GM21717 (cell line): Measurements from ENCODE around the gene SNX13.

ENCODE experiments used
- ATAC-seq: cut with Tn5 transposase; IDR thresholded peaks from one replicate; pipeline ENCODE4 v1.9.1; 2021; ENCODE audit warnings: mild to moderate bottlenecking, moderate library complexity; ENCODE audit not compliant: unreplicated experiment

SNX13 gene

DNA sequence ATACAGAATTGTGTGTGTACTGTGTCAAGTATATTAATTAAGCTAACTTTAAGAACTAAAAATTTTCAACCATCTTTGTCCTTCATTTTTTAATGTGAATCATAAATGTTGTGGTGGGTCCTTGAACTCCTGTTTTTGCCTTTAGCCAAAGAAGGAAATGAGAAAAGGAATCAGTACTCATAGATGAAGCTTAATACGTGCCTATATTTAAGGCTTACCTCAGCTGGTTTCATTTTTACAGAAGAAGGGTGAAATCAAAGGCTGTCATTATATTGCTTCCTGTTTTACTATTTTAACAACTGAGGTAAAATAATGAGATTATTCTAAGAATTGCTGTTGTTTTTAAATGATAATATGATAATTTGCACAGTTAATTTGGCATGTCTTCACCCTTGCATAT, 6.3 kb upstream of the SNX13 start:
- peak; percentile 91 for ATAC-seq

DNA sequence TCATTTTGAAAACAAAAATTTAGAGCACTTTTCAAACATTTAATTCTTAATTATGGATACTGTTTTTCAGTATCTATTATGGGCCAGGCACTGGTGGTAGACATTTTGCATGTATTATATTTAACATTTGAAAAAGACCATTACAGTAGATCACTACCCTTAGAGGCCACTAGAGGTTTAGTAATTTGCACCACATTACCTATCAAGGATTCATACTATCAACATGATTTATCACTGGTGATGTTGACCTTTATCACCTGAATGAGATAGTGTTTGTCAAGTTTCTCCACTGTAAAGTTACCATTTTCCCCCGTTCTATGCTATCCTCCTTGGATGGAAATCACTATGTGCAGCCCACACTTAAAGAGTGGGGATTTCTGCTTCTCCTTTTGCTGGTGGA, 4.4 kb upstream of the SNX13 start:
- ATAC-seq, result no peak

DNA sequence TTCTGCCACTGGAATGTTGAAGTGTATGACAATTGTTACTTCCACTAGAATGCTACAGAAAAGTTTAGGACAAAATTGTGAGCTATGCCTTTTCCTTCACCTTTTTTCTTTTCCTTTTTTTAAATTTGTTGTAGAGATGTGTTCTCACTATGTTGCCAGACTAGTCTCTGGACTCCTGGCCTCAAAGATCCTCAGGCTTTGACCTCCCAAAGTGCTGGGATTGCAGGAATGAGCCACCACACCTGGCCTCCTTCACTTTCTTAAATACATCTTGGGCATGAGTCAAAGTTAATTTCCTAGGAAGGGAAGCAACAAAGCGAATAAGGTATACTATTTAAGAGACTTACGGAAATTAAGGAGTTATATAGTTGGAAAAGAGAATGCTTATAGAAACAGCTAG, 2.7 kb upstream of the SNX13 start:
- no peak for ATAC-seq

DNA sequence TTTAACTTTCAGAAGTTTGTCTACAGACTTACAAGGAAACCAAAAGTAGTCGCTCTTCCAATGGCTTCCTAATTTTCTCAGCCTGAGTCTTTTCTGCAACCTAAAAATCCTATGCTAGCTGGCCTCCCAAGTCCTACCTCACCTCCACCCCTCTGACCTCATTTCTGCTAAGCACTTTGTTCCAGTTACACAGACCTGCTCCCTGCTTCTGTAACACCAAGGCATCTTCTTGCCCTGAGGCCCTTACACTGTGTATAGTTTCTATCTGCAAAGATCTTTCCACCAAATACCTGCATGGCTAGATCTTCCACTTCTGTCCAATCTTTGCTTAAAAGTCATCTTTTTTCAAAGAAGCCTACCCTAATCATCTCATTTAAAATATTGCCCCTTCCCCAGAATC, 1.9 kb upstream of the SNX13 start:
- ATAC-seq, result no peak

DNA sequence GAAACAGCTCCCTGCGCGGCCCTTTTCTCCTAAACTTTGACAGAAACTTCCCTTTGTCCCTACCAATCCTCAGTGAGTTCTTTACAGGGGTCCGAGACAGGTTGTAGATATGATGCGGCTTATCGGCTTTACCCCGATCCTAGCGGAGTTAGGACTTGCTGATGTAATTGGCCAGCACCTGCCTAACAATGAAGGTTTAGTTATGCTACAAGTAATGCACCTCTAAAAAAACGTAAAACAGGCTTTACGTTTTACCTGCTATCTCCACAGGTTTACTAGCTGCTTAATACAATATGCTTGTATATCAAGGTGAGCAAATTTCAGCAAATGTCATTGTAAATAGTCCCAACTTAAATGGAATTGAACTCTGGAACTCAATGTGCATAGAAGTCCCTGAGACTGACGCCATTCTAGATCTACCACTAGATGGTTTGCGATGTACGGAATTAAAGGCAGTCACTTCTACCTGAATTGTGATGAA, 697 bp upstream of the SNX13 start:
- ATAC-seq, result no peak

DNA sequence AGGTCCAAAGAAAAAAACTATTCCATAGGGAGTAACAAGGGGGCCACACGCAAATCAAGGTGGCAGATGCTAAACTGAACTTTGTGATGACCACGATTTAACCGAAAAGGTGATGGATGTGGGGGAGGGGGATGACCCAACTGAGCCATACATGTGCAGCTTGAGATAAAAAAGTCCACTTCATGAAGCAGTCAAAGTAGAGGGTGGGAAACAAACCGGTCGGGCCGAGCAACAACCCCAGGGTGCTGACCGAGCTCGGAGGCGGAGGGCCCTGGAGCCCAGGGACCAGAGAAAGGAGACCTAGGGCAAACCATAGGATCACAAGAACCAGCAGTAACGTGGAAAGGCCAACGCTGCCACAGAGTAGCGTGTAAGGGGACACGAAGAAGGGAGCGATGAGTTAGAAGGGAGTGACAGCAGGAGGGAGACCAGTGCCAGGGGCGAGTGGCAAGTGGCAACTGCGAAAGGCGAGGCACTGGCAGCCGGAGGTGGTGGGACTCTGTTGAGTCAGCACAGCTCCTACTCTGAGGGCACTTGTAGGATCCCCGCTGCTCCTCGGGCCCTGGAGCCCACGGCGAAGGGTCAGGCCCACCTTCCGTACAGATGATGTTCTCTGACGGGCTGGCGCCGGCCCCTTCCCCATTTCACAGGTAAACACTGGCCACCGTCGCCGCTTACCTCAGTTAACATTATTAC, 540 bp downstream of the SNX13 start:
- ATAC-seq, result peak; percentile 42

DNA sequence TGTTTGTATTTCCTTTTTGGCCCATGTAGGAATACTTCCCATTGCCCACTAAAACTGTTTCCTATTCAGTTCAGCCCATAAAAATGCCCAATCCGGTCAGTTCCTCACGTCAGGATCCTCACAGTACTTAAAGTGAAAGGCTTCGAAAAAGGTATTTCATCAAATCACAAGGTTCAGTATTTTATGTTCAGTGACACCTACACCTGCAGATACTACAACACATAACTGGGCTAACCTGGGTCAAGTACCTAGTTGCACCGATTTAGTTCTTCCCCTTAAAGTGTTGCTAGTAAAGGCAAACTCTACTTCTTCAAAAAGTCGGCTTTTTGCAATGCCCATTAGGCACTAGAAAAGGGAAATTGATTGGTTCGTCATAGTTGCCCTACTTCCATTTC, 1.1 kb downstream of the SNX13 start:
- no peak for ATAC-seq

DNA sequence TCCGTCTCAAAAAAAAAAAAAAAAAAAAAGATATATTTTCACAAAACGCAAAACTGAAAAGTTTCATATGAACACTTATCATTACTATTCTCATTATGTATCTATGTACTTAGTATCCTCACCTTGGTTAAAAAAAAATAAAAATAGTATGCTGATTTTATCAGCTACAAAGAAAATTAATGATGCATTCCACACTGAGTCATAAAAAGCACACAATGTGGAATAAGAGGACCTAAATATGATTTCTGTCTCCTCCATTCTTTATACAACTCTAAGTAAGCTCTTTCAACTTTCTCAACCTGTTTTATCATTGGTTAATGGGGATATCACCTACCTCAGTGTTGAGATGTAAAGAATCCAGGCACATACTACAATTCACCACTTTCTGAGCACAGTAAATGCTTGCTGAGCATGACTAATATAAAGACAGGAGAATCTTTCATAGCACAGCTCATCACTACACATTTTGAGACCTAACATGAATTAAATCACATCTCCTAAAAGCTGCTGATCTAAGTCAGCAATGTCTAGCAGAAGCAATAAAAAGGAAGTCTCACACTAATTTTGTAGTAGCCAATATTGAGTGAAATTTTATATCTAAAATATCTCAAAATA, 2.7 kb downstream of the SNX13 start:
- ATAC-seq, result no peak

DNA sequence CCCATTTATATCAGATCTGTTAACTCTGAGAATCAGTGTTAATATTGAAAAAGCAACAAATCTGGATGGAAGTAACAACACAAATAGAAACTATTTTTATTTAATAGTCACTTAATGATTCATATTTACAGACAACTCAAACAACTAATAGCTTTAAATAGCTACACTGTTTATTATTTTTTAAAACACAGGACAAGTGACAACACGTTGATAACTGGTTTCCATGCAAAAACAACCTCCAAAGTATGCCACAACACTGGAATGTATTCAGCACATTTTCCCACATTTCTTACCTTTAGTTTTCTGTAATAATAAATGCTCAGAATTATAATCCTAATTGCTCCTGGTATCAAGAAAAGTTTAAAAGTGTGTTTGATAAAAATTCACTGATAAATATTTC, 4.0 kb downstream of the SNX13 start:
- ATAC-seq, result no peak

DNA sequence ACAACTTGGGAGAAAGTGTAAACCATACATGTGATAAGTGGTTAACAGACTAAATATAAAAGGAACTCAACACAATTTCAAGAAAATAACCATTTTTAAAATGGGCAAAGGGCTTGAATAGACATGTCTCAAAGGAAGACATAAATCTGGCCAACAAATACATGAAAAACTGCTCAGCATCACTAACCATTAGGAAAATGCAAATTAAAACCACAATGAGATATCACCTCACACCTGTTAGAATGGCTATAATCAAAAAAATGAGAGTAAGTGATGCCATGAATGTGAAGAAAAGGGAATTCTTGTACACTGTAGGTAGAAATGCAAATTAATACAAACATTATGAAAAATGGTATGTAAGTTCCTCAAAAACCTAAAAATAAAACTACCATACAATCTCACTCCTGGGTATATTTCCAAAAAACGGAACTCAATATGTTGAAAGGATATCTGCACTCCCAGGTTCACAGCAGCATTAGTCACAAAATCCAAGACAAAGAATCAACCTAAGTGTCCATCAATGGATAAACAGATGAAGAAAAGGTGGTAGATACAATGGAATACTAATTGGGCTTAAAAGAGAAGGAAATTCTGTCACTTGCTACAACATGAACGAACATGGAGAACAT, 5.6 kb downstream of the SNX13 start:
- ATAC-seq, result no peak

DNA sequence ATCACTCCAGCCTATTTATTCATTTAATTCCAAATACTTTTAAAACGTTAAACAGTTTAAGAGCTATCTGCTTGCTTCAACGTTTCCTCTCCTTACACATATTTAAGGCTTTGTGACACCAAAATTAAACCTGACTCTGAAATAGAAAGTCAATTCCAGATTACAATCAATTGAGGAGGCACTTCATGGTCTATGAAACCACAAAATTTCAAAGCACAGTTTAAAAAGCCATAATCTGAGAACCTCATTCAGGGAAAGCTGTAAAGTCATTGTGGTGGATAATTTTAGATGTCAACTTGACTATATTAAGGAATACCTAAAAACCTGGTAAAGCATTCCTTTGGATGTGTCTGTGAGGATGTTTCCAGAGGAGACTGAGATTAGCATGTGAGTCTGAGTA, 6.2 kb downstream of the SNX13 start:
- ATAC-seq, result no peak

DNA sequence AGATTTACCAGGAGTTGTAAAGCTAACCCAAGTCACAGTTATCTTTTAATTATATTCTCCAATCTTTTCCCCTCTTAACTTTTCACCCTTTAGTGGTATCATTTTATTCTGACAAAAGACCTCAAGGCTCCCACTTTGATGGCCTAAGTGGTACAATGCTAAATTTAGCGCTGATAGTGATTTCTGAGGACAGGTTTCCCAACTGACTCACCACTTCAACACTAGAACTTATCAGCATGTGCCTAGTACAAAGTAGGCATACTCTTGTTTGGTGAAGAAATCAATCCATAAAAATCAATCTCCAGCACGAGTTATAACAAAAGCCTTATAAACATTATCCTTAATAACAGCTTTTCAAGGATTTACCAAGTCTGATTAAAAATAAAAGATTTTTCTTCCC, 7.5 kb downstream of the SNX13 start:
- no peak for ATAC-seq

DNA sequence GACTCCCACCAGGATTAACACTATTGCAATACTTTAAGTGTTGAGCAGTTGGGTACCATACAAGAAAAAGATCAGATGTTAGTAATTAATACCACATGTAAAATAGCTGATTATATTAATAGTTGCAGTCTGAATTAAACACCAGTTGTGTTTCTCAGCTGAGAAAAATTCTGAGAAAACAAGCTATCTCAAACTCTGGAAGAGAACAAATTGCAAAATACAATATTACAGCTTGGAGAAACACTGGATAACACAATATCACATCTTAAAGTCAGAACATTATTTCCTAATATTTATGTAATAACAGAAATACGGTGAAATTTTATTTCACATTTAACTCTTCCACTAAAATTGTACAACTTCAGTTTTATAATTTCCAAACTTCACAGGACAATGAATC, 9.2 kb downstream of the SNX13 start:
- no peak for ATAC-seq

DNA sequence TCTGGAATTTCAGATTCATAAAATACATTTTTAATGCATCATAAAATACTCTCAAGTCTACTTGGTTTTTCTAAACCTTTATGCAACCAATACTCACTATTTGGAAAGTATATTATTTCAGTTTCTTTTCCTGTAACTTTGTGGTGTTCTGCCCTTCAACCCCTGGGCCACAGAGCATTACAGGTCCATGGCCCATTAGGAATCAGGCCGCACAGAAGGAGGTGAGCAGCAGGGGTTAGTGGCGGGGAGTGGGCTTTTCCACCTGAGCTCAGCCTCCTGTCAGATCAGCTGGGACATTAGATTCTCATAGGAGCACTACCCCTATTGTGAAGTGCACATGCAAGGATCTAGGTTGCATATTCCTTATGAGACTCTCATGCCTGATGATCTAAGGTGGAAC, 9.7 kb downstream of the SNX13 start:
- no peak for ATAC-seq

DNA sequence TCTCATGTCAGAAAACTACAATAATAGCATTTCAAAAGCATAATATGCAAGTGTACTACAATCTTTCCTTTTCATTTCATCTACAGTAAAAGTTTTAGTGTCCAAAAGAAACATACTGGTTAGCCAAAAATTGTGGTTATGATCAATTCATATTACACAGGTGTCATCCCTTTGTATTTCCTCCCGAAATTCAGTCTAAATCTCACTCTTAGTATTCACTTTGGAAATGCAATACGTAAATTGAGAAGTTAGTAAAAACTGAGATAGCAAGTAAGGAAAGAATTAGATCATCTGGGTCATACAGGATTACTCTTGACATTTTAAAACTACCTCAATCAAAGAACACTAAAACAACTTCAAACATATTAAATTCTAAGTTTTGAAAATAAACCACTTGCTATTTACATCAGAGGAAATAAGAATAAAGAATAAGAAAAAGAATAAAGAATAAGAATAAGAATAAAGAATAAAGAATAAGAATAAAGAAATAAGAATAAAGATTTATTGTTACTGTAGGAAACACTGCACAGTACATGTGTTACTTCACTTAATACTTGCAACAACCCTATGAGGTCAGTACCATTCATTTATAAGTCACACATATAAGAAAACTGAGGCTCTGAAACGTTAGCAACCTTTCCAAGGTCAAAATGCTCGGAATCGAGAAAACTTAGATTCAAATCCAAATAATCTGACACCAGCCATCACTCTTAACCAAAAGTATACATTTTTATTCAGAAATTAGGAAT, 10.5 kb downstream of the SNX13 start:
- no peak for ATAC-seq

DNA sequence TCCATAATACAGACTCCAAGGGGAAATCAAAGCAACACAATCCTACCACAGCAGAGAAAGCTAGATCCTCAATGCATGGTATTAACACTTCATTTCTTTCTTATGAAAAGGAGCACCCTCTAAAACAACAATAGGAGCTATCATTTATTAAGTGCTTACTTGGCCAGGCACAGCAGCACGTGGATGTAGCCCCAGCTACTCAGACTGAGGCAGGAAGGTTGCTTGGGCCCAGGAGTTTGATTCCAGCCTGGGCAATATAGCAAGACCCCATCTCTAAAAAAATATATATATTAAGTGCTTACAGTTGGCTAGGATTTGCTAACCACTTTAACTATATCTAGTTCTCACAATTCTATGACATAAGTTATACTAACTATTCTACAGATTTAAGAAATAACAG, 12.2 kb downstream of the SNX13 start:
- no peak for ATAC-seq

DNA sequence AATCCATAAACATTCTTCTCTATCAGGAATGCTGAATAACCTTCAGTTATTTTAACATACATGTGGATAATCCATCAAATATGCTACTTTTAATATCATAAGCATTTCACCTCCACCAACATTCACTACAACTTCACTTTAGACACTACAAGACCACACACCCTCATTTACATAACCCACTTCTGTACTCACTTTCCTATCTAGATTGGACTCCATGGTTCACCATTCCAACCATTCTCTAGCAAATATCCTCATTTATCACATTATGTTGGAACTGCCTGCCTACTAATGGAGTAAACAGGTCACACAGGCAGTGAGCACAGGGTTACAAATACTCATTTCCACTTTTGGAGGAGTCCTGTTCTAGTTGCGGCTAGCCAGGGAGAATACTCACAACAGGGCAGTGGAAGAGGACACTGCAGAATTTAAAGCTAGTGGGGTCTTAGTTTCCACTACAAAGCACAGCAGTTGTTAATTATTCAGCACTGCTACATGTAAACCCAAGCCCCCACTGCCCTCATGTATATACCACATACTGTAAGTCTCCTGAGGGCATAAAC, 18.4 kb downstream of the SNX13 start:
- no peak for ATAC-seq

DNA sequence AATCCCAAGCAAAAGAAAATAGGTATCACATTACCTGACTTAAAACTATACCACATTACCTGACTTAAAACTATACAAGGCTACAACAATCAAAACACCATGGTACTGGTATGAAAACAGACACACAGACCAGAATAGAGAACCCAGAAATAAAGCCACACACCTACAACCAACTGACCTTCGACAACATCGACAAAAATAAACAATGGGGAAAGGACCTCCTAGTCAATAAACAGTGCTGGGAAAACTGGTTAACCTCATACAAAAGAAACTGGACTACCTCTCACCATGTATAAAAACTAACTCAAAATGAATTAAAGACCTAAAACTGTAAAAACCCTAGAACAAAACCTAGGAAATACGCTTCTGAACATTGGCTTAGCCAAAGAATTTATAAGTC, 22.5 kb downstream of the SNX13 start:
- no peak for ATAC-seq

DNA sequence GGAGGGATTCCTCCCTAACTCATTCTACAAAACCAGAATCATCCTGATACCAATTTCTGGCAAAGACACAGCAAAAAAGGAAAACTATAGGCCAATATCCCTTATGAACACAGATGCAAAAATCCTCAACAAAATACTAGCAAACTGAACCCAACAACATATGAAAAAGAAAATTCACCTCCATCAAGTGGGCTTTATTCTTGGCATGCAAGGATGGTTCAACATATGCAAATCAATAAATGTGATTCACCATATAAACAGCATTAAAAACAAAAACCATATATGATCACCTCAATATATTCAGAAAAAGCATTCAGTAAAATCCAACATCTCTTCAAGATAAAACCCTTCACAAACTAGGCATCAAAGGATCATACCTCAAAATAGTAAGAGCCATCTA, 23.5 kb downstream of the SNX13 start:
- no peak for ATAC-seq

DNA sequence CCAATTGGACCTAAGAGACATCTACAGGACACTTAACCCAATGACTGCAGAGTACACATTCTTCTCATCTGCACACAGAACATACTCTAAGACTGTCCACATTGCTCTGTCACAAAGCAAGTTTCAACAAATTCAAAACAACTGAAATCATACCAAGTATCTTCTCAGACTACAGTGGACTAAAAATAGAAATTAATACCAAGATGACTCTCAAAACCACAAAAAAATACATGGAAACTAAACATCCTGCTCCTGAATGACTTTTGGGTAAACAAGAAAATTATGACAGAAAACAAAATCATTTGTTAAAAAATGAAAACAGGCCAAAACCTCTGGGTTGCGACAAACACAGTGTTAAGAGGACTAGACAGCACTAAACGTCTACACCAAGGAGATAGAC, 24.5 kb downstream of the SNX13 start:
- ATAC-seq, result no peak

DNA sequence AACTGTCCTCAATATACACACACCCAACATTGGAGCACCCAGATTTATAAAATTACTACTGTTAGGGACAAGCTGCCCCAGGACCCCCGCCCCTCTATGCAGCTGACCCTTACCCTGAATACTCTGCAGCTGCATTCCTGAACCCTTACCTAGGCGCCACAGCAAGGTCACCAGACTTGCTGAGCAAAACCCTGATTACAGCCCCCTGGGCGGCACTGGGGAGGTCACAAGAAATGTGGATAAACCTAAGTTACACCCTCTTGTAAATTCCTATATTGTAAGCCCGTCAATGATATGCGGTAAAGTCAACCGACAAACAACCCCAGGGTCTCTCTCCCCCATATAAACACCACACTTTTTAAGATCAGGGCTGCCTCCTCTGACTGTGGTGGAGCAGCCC, 25.1 kb downstream of the SNX13 start:
- no peak for ATAC-seq
